ENCODE measurements around the gene HNRNPR.
"Not testable (repeated sequence)": the region's sequence is repeated elsewhere in the genome, so short reads cannot be mapped to it uniquely, and the experiment has no call there.

HNRNPR gene

DNA sequence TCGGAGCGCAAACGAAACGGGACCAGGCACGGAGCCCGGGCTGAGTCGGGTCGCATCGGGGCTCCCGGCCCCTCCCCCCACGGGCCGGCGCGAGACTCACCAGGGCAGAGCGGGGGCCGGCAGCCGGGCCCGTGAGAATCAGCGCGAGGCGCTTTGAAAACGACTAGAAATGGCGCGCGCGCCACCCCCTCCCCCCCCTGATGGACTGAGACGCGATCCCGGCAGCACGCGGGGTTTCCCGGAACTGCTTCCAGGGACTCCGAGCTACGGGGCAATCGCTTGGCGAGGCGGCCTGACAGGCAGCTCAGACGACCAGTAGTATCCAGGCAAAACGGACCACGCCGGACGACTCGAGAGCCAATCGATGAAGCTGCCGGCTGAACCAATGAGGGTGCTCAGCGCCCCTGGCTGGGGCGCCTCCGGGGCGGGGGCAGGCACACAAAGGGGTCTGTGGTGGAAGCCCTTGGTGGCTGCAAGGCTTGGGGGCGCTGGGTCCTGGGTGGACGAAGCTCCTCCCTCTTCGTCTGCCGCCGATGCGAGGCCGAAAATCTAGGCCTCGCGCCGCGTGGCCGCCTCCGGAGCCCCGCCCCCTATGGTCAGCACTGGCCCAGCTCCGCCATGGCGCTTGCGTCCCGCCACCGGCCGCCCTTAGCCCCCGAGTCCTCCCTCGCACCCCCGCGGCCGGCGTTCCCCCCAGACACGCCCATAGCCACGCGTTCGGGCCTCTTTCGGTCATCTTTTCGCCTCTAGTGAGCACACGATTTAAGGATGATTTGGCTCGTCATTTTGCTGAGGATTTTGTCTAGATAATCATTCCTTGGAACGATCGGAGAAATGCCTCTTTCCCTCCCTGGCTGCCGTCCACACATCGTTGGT, at the start of gene HNRNPR:
Gene HNRNPR, minus strand, starts transcription at position 174 of the 876 bp plus-strand sequence. CDS start 3,276 bp downstream, outside the sequence.
- peak; percentile 99 for DNase-seq

DNA sequence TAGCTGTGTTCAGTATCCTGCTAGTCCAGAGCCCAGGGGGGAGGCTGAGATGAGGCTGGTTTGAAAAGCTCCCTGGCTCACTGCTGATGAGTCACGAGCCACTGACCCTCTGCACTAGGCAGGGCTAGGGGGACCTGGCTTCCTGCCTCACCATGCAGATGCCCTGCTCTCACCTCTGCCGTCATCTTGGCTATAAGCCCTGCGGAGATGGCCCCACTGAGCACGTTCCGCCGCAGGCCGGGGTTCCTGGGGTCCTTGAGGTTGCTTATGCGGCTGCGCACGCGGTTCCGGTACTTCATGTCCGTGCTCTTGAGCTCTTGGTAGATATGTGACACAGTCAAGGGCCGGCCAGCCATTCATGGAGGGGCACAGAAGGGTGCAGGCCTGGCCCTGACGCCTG, 49.6 kb upstream of the HNRNPR start:
- DNase-seq, result no peak

DNA sequence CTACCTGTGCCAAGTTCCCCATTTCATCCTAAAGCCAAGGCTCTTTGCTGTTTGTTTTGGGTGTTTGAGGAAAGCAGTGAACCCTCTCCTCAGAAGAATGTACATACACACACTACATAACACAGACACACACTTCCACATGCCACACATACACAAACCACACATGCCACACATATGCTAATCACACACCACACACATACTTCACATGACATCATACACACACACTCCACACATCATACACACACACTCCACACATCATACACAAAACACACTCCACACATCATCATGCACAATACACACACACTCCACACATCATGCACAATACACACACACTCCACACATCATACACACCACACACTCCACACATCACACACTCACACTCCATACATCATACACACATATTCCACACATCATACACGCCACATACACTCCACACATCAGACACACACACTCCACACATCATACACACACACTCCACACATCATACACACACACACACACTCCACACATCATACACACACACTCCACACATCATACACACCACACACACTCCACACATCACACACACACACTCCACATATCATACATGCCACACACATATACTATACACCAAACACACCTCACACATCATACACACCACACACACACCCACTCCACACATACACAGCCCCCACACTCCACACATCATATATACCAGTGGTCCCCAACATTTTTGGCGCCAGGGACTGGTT, 48.2 kb upstream of the HNRNPR start:
- no peak for DNase-seq

DNA sequence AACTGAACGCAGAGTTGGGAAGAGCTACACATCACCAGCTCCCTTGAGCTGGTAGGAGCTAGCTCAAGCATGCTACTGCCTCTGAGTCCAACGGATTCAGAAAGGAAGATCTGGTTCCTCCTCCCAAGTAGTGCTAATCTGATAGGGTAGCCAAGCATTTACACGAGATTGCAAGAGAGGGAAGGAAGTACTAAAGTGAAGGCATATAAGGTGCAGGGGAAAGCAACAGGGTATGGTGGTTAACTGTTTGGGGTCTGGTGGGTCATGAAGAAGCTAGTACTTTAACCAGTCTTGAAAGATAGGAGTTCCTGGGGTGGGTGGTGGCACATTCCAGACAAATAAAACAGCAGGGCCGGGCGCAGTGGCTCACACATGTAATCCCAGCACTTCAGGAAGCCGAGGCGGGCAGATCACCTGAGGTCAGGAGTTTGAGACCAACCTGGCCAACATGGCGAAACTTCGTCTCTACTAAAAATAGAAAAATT, 45.8 kb upstream of the HNRNPR start:
- no peak for DNase-seq

DNA sequence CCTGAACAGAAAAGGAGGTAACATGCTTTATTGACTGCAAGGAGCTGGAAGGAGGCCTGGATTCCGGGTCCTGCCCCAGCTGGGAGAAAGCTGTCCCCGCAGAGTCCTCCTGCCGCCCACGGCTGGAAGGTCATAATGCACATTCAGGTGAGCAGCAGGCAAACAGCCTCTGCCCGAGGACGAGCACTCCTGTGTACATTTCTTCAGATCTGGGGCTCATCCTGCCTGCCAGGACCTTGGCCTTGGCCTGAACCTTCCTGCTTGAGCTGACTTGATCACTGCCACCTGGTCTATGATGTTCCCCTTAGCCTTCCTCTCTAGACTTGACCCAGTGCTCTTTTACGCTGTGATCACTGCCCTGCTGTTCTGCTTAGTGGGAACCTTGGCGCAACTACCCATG, 43.4 kb upstream of the HNRNPR start:
- DNase-seq, result no peak

DNA sequence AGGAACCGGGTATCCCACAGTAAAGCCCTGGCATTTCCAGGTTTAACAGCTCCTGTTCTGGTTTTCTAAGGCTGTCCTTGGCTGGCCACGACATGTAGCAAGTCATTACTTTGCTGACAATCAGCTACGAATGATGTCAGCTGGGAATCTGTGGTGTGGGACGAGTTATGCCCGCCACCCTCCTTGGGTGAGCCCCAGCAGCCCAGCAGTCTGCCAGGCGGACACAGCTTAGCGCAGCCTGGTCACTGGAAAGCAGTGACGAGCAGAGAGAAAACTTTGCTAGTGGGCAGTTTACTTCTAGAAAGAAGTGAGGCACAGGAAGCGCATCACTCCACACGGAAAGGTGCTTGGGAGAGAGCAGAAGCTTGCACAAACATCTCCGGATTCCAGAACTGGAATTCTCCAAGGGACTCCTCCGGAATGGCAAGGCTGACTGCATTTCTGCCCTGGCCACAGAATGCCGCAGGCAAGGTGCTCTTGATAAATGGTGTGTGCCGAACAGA, 41.1 kb upstream of the HNRNPR start:
- DNase-seq, result no peak

DNA sequence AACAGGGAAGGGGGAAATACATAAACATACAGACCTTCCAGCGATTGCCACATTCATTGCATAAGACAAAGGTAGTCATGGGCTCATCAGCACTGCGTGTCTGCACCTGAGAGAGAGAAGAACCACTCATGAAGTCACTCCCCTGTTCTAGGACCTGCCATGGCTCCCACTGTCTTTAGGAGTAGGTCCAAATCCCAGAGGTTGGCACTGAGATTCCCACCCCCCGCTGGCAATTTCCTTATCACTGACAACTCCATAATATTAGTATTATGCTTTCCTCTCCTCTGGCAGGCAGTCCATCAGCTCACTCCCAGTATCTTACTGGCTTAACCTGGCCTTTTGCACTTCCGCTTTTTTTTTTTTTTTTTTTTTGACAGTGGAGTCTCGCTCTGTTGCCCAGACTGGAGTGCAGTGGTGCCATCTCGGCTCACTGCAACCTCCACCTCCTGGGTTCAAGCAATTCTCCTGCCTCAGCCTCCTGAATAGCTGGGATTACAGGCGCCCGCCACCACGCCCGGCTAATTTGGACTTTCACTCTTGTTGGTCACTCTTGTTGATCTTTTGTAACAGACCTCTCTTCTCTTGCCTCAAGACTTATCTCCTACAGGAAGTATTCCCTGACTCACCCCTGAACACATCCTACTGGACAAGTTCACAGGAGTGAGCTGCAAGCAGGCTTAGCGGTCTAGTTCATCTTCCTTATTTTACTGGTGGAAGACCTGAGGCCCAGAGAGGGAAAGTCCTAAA, 40.4 kb upstream of the HNRNPR start:
- DNase-seq, result no peak

DNA sequence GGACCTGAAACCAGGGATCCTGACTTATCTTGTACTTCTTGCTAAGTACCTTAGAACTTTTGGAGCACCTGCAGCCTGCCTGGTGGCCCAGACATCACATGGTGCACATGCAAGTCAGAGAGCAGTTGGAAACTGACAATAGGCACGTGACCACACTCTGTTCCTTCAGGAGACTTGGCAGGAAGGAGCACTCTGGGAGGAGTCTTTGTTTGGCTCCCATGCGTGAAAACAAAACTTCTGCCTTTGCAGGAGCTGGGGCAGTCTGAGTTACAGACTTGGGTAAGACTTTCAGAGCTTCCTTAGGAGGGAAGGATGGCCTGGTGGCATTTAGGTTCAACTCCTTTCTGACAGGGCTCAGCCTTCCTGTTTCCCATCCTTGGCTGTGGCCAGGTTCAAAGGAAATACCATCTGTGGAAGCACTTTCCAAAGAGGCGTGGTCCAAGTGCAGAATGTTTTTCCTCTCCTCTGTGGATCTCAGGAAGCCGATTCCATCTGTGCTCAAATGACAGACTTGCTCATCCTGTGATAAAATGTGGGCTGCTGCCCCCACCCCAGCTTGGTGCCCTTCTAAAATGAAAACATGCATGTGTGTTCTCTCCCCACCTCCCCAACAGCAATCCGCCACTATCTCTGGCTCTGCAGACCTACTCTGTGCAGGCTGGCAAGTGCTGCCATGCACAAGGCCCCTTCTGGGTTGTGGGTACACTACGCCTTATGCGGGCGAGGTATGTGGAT, 39.7 kb upstream of the HNRNPR start:
- no peak for DNase-seq

DNA sequence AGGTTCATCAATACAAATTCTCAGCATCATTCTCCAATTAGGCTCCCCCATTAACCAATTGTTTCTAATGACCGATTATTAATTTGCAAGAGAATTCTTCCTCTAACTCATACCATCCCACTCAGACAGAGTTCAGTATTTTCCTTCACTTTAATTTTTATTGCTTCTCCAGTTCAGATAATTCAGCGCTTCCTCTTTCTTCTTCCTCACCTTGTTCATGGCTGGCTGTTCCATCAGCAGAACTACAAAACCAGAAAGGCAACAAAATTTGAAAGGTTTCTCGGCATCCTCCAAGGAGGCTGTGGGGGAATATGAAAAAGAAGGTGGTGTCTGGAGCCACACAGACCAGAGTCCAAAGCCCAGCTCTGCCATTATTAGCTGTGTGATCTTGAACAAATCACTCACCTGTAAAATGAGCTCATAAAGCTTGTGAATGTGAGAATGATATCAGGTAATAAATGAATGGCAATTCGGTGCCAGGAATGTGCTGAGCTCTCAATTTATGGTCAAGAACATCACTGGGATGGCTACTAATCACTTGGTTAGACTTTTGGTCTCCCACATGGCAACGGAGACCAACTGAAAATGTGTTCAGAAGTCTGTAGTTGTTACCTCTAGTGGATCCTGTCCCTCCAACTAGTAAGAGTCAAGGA, 37.3 kb upstream of the HNRNPR start:
- DNase-seq, result no peak

DNA sequence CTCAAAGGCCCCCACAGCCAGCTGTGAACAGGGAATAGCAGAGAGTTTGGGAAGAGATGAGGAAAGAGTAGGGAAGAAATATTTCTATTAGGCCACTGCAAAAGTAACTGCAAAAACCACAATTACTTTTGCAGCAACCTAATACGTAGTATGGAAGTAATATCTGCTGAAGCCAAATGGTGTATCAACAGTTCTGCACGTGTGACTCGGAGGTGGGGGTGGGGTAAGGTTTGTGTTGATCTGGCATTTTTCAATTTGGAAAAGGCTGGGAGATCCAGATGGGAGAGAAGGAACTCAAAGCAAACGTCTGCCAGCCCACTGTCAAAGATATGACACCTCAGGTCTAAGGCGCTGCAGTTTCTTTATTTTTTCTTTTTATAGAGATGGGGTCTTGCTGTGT, 36.6 kb upstream of the HNRNPR start:
- DNase-seq, result no peak

DNA sequence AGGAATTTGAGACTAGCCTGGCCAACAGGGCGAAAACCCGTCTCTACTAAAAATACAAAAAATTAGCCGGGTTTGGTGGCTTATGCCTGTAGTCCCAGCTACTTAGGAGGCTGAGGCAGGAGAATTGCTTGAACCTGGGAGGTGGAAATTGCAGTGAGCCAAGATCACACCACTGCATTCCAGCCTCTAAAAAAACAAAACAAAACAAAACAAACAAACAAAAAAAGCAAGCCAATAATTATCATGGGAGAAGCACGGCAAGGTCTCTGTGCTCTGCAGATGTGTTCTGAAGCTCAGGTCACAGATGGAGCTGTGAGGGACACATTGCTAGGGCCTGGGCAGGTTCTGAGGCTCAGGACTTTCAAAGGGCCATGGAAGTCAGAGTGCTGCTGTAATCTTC, 36.2 kb upstream of the HNRNPR start:
- DNase-seq, result not testable (repeated sequence)

DNA sequence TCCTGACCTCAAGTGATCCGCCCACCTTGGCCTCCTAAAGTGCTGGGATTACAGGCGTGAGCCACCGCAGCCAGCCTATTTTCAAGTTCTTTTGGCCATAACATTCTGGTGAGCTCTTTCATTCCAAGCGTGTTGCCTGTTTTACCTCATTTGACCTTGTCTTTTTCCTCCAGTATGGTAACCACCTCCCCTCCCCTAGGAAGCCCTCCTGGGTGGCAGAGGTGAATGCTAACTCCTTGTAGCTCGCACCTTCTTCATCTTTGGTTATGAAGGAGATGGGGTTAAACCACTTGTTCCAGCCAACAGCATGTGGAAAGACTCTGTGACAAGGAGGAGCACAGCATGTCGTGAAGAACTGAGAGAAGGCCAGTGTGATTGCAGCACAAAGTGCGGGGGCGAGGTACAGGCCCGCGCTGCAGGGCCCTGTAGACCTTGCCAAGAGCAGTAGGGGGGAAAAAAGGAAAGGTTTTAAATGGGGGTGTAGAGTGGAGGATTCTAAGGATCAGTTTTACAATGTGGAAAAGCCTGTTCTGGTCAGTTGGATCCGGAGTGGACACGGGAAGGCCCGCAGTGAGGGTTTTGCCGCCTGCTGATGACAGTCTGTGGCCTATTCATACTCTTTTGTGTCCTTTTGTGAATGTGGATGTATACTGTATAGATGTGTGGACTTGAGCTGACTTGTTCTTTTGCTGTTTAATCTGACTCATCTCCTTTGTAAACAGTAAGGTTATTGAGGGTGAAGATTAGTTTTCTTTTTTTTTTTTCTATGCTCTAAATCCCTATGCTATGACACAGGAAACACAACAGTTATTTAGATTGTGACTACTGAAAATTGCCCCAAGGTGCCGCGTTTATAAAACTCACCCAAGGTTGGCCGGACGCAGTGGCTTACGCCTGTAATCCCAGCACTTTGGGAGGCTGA, 33.1 kb upstream of the HNRNPR start:
- no peak for DNase-seq

DNA sequence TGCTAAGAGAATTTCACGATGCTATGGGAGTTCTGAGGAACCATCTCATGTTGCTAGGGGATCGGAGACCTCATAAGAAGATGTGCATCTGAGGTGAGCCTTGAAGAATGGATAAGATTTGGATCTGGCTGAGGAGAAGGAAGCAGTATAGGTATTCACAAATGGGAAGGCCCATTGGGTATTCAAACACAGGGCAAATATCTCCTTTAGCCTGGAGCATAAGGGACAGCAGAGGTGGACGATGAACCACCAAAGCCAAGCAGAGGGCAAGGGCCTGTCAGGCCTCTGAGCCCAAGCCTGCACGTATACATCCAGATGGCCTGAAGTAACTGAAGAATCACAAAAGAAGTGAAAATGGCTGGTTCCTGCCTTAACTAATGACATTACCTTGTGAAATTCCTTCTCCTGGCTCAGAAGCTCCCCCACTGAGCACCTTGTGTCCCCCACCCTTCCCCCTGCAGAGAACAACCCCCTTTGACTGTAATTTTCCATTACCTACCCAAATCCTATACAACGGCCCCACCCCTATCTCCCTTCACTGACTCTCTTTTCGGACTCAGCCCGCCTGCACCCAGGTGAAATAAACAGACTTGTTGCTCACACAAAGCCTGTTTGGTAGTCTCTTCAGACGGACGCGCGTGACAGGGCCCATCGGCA, 30.1 kb upstream of the HNRNPR start:
- not testable (repeated sequence) for DNase-seq

DNA sequence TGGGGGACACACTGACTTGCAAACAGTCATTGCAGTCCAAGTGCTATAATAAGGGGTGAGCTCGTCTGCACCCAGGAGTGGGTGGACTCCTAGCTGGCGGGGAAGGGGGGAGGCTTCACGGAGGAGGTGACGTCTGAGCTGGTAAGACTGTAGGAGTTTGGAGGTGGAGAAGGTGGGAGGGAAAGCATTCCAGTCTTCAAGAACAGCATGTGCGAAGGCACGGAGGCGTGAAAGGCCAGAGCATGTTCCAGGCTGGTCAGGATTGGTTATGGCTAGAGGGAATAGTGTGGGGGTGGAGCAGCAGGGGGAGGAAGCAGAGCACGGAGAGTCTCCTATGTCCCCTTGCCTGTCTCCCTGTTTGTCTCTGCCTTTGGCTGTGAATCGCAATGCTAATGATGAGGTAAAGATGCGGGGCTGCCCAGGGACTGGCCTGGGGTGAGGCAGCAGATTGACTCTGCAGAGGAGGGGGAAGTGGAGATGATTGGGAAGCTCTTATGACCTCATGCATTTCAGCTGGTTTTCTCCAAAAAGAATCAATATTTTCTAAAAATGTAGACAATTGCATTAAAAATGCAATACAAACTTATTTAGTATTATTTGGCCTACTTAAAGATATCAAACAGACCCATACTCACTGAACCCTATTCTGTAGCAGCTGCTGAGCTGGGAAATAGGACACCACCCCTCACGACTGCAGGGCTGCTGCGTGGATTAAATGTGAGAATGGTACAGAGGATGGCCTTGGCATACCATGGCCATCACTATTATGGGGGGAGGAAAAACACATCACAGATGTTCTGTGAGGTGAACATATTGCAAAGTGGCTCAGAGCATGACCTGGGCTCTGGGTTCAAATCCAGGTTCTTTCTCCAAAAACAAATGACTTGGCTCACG, 28.1 kb upstream of the HNRNPR start:
- DNase-seq, result no peak

DNA sequence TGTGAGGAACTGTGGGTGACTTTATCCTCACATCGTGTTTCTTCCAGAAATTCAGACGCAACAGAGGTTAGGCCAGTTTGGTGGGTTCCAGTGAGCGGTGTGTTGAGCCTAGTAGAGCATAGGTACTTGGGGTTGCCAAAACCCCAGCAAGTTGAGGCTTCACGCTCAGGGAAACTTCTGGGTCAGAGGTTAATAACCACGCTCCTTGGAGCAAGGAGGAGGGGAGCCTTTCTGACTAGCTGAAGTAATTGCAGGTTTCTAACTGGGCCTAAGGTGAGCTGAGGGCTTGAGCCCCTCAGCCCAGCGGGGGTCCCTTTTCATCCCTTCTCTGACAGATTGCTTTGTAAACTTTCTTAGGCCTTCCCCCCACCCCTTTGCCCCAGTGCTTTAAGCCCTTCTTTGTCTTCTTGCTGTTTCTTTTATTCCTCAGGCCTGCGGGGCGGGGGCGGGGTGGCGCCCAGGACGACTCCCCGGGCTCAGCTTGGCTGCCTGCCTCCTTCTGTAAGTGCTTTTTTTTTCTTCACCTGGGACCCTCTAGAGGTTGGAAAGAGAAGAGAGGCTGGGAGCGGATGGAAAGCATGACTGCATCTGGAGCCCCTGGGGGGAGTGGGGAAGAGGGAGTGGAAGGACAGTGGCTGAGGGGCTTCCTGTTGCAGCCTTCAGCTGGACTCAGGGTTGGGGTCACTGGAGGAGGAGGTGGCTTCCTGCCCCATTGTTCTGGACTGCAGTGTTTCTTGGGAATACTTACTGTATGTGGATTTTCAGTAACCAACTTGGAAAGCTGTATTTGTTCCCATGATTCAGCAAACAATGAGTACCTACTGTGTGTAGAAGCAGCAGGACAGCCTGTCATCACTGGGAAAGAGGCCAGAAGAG, 26.9 kb upstream of the HNRNPR start:
- no peak for DNase-seq

DNA sequence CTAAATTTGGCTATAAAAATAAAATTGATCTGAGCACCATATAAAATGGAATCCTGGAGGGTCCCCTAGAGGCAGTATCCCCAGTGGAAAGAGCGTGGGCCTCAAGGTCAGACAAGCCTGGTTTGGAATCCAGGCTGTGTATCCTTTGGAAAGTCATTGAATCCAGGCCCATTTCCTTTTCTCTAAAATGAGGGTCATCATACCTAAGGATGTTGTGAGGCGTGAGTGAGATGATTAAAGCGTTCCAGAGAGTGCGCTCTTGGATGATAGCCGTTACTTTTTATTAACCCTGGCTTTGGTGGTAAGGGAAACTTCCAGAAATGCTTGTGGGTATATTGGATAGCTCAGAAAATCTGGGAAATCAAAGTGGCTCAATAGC, 26.2 kb upstream of the HNRNPR start:
- no peak for DNase-seq

DNA sequence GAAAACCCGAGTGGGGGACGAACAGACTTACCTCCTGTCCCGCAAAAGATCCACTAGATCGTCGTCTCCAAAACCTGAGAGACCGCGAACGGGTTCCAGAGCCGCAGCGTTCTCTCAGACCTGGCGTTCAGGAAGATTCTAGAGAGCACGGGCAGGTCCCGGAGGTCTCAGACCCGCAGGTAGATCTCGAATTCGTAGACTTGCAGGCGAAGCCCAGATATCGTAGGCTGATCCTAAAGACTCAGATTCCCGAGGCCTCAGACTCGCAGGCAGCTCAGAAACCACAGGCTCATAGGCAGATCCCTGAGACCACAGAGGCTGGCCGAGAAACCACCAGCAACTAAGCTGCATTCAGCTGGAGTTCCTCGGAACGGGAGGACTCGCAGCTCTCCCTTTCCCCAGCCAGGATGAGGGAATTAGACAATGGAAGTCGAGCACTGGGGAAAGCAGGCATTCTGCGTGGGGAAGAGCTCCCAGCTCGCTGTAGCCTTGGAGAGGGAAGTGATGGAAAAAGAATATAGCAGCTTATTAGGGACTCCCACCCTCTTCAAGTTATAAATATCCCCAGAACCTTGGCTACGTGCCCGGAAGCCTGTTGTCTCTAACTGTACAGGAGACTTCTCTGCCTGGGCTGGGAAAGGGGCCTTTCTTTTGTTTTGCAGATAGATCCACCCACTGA, 25.4 kb upstream of the HNRNPR start, which contains the start of gene ZNF436:
Gene ZNF436, minus strand, starts transcription at position 502 of the 679 bp plus-strand sequence. CDS start 1,831 bp downstream, outside the sequence.
- DNase-seq, result peak; percentile 23 to 25
